M059J (cell line): ENCODE results near the gene PLEKHA1. TPM values are rescaled to one million over a fixed set of nuclear protein-coding genes. Genes with fewer than 3 reads are reported as not detected.
A peak's percentile ranks its signal among the peaks of the same experiment; 100 is the strongest.

ENCODE experiments used
- DNase-seq: peaks from one replicate; pipeline ENCODE4 v3.0.0-alpha.2; 2012; ENCODE audit warnings: low read depth
- total RNA-seq: library from RNA; depleted of rRNA; stranded (reverse); fragments of >200 nt; shearing (Covaris generic); gene quantifications from 2 replicates; pipeline ENCODE4 v1.2.3, GENCODE V29; 2014

PLEKHA1 gene
- total RNA-seq, 1 experiment from 2014 or later, result 13.5 TPM

- DNase-seq, result no peak
Observed at GRCh38 chr10:122421054-122421625, 46.6 kb downstream of the PLEKHA1 start.

- DNase-seq, result no peak
Observed at GRCh38 chr10:122421742-122422141, 47.2 kb downstream of the PLEKHA1 start.

GRCh38 chr10:122422266-122422989 is 47.9 kb downstream of the PLEKHA1 start:
- no peak for DNase-seq

GRCh38 chr10:122424059-122424458 is 49.6 kb downstream of the PLEKHA1 start:
- DNase-seq, result no peak

- DNase-seq, result no peak
Observed at GRCh38 chr10:122426829-122427228, 52.3 kb downstream of the PLEKHA1 start.

GRCh38 chr10:122427280-122427679 is 52.8 kb downstream of the PLEKHA1 start:
- DNase-seq, result no peak

- peak; percentile 39 for DNase-seq
Observed at GRCh38 chr10:122435212-122435827, 60.8 kb downstream of the PLEKHA1 start.

- peak; percentile 84 for DNase-seq
Observed at GRCh38 chr10:122441961-122442360, 67.5 kb downstream of the PLEKHA1 start.

GRCh38 chr10:122445469-122445868 is 71.0 kb downstream of the PLEKHA1 start:
- DNase-seq, result no peak

- DNase-seq, result no peak
Observed at GRCh38 chr10:122445904-122446303, 71.4 kb downstream of the PLEKHA1 start.

GRCh38 chr10:122446668-122447423 is 72.3 kb downstream of the PLEKHA1 start:
- peak; percentile 8 for DNase-seq

- no peak for DNase-seq
Observed at GRCh38 chr10:122448600-122448999, 74.1 kb downstream of the PLEKHA1 start.

- DNase-seq, result no peak
Observed at GRCh38 chr10:122449153-122449552, 74.6 kb downstream of the PLEKHA1 start.

- DNase-seq, result peak; percentile 16
Observed at GRCh38 chr10:122450353-122450990, 76.0 kb downstream of the PLEKHA1 start.

- no peak for DNase-seq
Observed at GRCh38 chr10:122454071-122454470, 79.6 kb downstream of the PLEKHA1 start.

GRCh38 chr10:122454603-122455080 is 80.1 kb downstream of the PLEKHA1 start, which contains the start of gene ARMS2:
Gene ARMS2, plus strand, starts transcription at chr10:122454653. Its CDS starts 75 bp downstream, at chr10:122454728.
- no peak for DNase-seq

GRCh38 chr10:122455376-122456079 is 81.0 kb downstream of the PLEKHA1 start:
- DNase-seq, result no peak

GRCh38 chr10:122457934-122458333 is 83.4 kb downstream of the PLEKHA1 start:
- DNase-seq, result no peak

GRCh38 chr10:122458693-122459092 is 84.2 kb downstream of the PLEKHA1 start:
- DNase-seq, result no peak

- DNase-seq, result peak; percentile 79
Observed at GRCh38 chr10:122459561-122460273, 85.2 kb downstream of the PLEKHA1 start.
